Muscle layer of colon (tissue), 2 donors: ENCODE measurements around the gene AFTPH.

Source experiments
- H3K27ac ChIP-seq: one replicate; pipeline ENCODE4 v1.7.0; 2013; ENCODE audit warnings: low read depth, mild to moderate bottlenecking, low read length, moderate library complexity
- H3K27me3 ChIP-seq, 2 donors: one replicate each; pipeline ENCODE4 v1.7.0; 2013; ENCODE audit warnings: low read length in 2 of 2, mild to moderate bottlenecking in 2 of 2; ENCODE audit not compliant: insufficient read depth in 2 of 2, control insufficient read depth in 1 of 2
- H3K36me3 ChIP-seq: one replicate; pipeline ENCODE4 v1.7.0; 2013; ENCODE audit warnings: mild to moderate bottlenecking, low read length; ENCODE audit not compliant: insufficient read depth
- H3K4me1 ChIP-seq: one replicate; pipeline ENCODE4 v1.7.0; 2013; ENCODE audit warnings: mild to moderate bottlenecking, low read length; ENCODE audit not compliant: insufficient read depth
- H3K4me3 ChIP-seq, 2 donors: one replicate each; pipeline ENCODE4 v1.7.0; 2013; ENCODE audit warnings: low read length in 2 of 2, low read depth in 1 of 2, mild to moderate bottlenecking in 1 of 2, moderate library complexity in 1 of 2
- H3K9ac ChIP-seq: one replicate; pipeline ENCODE4 v1.7.0; 2013; ENCODE audit warnings: low read length
- H3K9me3 ChIP-seq: one replicate; pipeline ENCODE4 v1.7.0; 2013; ENCODE audit warnings: mild to moderate bottlenecking, low read length
- donor health status: abdominal sarcoma.
- donor health status: Adenocarcinoma of cecum.

AFTPH gene

GRCh38 chr2:64581018-64581417, 56.9 kb downstream of the AFTPH start:
- H3K4me3 ChIP-seq: no peak overlapping the region
- no peak overlapping the region for H3K9ac ChIP-seq
- no peak overlapping the region for H3K27ac ChIP-seq
- no peaks in the 10 kb centered on the region for H3K27me3 ChIP-seq
- H3K9me3 ChIP-seq: no peaks in the 10 kb centered on the region
- H3K36me3 ChIP-seq: peaks cover 14% of the 10 kb centered on the region
- H3K4me1 ChIP-seq: no peaks in the 10 kb centered on the region

DNA sequence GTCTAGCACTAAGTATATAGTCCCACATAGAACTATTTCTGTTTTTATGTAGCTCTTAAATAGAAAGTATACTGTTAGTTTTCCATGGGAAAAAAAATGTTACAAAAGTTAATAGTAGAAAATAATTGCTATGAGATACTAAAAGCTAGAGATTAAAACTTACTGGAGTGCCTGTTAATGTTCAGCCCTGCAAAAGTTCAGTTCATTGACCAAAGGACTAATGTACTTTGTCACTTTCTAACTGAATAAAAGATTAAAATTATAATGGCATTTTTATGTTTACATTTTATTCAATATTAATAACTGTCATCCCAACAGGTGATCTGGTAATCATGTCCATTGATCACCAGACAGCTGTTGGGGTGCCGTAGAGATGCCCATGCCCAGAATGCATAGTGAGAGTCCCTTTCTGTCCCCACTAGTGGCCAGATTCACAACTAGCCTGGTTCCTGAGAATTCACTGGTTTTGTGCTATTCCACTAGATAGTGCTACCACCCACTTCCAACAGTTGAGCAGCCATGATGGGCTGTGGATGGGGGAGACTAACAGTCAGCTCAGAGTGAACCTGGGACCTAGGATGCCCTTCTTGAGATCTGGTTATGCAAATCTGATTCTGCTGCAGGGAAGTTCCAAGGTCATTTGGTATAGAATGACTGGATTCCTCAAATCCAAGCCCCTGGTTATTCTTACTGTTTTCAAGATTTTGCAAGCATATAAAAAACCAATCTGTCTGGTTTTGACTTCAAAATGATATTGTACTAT, 57.8 kb downstream of the AFTPH start:
- no peaks in the 10 kb centered on the region for H3K9me3 ChIP-seq
- H3K27ac ChIP-seq: no peak overlapping the region
- peaks cover 14% of the 10 kb centered on the region for H3K36me3 ChIP-seq
- H3K9ac ChIP-seq: no peak overlapping the region
- no peak overlapping the region for H3K4me3 ChIP-seq
- H3K4me1 ChIP-seq: no peaks in the 10 kb centered on the region
- H3K27me3 ChIP-seq: no peaks in the 10 kb centered on the region

DNA sequence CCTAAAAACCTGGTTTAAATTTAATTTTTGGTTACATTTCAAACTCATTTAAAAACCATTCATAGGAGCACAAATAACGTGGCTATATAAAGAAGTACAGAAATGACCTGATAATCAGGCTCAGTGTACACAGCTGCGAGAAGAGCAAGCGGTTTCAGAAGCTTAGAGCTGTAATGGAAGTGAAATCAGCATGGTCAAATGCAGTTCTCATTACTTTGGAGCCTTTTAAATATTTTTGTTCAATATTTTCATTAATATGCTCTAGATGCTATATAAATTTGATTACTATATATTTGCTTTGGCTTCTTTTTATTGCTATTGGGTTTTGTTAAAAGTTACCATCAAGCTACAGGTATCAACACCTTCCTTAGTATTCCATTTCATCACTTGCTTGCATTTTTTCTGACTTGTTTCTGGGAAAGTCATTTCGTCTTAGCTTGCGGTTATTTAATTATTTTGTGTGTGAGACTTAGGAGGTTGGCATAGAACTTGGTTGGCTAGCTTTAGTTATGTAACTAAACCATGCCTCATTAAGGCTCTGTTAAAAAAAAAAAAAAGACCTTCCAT, 58.7 kb downstream of the AFTPH start:
- Histone ChIP-seq H3K4me3 (no peak overlapping the region), H3K9ac (no peak overlapping the region), H3K9me3 (no peaks in the 10 kb centered on the region), H3K36me3 (peaks cover 8% of the 10 kb centered on the region), H3K27ac (no peak overlapping the region), H3K4me1 (no peaks in the 10 kb centered on the region), H3K27me3 (no peaks in the 10 kb centered on the region)

- Histone ChIP-seq H3K4me3 (no peak overlapping the region), H3K27me3 (no peaks in the 10 kb centered on the region), H3K9ac (no peak overlapping the region), H3K4me1 (no peaks in the 10 kb centered on the region), H3K36me3 (peaks cover 14% of the 10 kb centered on the region), H3K9me3 (no peaks in the 10 kb centered on the region), H3K27ac (no peak overlapping the region)
Measured at GRCh38 chr2:64586054-64586453, 61.9 kb downstream of the AFTPH start.

DNA sequence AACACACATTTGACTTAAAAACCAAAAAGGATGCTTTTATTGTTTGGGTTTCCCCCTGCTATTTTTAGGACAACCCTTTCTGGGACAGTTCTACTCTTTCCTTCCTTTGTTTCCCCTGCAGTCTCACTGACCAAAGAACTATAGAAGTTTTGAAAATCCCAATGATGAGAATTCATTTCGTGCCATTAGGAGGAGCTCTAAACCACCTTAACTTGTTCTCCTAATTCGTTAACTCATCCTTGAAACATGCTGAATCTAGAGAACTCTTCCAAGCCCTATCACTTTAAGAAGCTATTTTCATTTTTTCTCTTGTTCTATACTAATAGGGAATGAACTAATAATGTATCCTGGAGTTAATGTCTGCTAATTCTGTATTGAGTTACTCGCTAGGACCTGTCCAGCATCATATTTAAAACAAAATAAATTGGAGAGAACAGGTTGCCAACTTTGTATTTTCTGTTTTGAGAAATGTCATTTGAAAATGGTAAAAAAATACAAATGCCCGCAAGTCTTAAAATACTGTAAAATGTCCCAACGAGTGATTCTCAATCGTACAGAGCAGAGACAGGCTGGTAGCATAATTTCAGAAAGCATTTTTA, 62.9 kb downstream of the AFTPH start:
- Histone ChIP-seq H3K27ac (no peak overlapping the region), H3K36me3 (peaks cover 23% of the 10 kb centered on the region), H3K9ac (no peak overlapping the region), H3K4me1 (no peaks in the 10 kb centered on the region), H3K27me3 (no peaks in the 10 kb centered on the region), H3K4me3 (no peak overlapping the region), H3K9me3 (no peaks in the 10 kb centered on the region)

GRCh38 chr2:64587561-64587960, 63.4 kb downstream of the AFTPH start:
- H3K27ac ChIP-seq: no peak overlapping the region
- H3K27me3 ChIP-seq: no peaks in the 10 kb centered on the region
- no peaks in the 10 kb centered on the region for H3K4me1 ChIP-seq
- H3K9ac ChIP-seq: no peak overlapping the region
- peaks cover 27% of the 10 kb centered on the region for H3K36me3 ChIP-seq
- no peak overlapping the region for H3K4me3 ChIP-seq
- H3K9me3 ChIP-seq: no peaks in the 10 kb centered on the region

- H3K36me3 ChIP-seq: peaks cover 20% of the 10 kb centered on the region
- no peaks in the 10 kb centered on the region for H3K4me1 ChIP-seq
- H3K4me3 ChIP-seq: no peak overlapping the region
- H3K9me3 ChIP-seq: no peaks in the 10 kb centered on the region
- H3K27ac ChIP-seq: no peak overlapping the region
- no peaks in the 10 kb centered on the region for H3K27me3 ChIP-seq
- no peak overlapping the region for H3K9ac ChIP-seq
Measured at GRCh38 chr2:64591188-64591587, 67.1 kb downstream of the AFTPH start.

- Histone ChIP-seq H3K4me3 (no peak overlapping the region), H3K27ac (no peak overlapping the region), H3K9me3 (no peaks in the 10 kb centered on the region), H3K27me3 (no peaks in the 10 kb centered on the region), H3K9ac (no peak overlapping the region), H3K4me1 (no peaks in the 10 kb centered on the region), H3K36me3 (peaks cover 18% of the 10 kb centered on the region)
Measured at GRCh38 chr2:64593035-64593655, 69.0 kb downstream of the AFTPH start.

- H3K36me3 ChIP-seq: peaks cover 15% of the 10 kb centered on the region
- H3K27me3 ChIP-seq: no peaks in the 10 kb centered on the region
- H3K4me3 ChIP-seq: no peak overlapping the region
- no peaks in the 10 kb centered on the region for H3K9me3 ChIP-seq
- no peaks in the 10 kb centered on the region for H3K4me1 ChIP-seq
- H3K9ac ChIP-seq: no peak overlapping the region
- H3K27ac ChIP-seq: no peak overlapping the region
Measured at GRCh38 chr2:64594226-64594989, 70.3 kb downstream of the AFTPH start.

GRCh38 chr2:64595397-64596176, 71.5 kb downstream of the AFTPH start:
- H3K9ac ChIP-seq: no peak overlapping the region
- H3K4me1 ChIP-seq: no peaks in the 10 kb centered on the region
- no peak overlapping the region for H3K4me3 ChIP-seq
- H3K27ac ChIP-seq: no peak overlapping the region
- H3K36me3 ChIP-seq: peaks cover 15% of the 10 kb centered on the region
- no peaks in the 10 kb centered on the region for H3K9me3 ChIP-seq
- no peaks in the 10 kb centered on the region for H3K27me3 ChIP-seq
